T-helper 17 cell (primary cell): ENCODE results near the gene BEX4. TPM values are rescaled to one million over a fixed set of nuclear protein-coding genes. Genes with fewer than 3 reads are reported as not detected.

ENCODE experiments used
- ATAC-seq: fragments of 150-1000 bp; cut with Tn5 transposase; 2 replicates; pipeline ENCODE4 v1.10.0; 2021; ENCODE audit warnings: mild to moderate bottlenecking, moderate library complexity
- DNase-seq, 3 donors: peaks; one replicate each; pipeline versions ENCODE4 v3.0.0 to v3.0.0-alpha.2; 2020 to 2021
- H3K9me3 ChIP-seq: one replicate; pipeline ENCODE4 v1.7.0; 2013; ENCODE audit warnings: low read length, mild to moderate bottlenecking; ENCODE audit not compliant: control insufficient read depth, poor library complexity, severe bottlenecking
- H3K27ac Mint-ChIP-seq: one replicate; pipeline ENCODE4 v1.8.0; 2022; ENCODE audit warnings: mild to moderate bottlenecking, moderate library complexity, mixed read lengths
- H3K27me3 Mint-ChIP-seq: one replicate; pipeline ENCODE4 v1.8.0; 2022; ENCODE audit warnings: mixed read lengths
- H3K36me3 Mint-ChIP-seq: one replicate; pipeline ENCODE4 v1.8.0; 2022; ENCODE audit warnings: low read depth, mixed read lengths
- H3K4me1 Mint-ChIP-seq: one replicate; pipeline ENCODE4 v1.8.0; 2022; ENCODE audit warnings: mild to moderate bottlenecking, mixed read lengths
- H3K4me3 Mint-ChIP-seq: one replicate; pipeline ENCODE4 v1.8.0; 2022; ENCODE audit warnings: mild to moderate bottlenecking, moderate library complexity, mixed read lengths
- total RNA-seq, 4 donors: library from RNA in 2 of 4; stranded (reverse) in 2 of 4; gene quantifications; one replicate each; pipeline ENCODE4 v1.2.3 and lab custom pipeline; 2022 to 2026

The BEX4 gene
- total RNA-seq, 2 donors from 2014 or later, result 23.7 to 30.9 TPM

- peak in 2 of 3 donors; percentile 8 to 9 for DNase-seq
- no peaks in the 10 kb centered on the region for H3K36me3 Mint-ChIP-seq
- peak overlapping the region; percentile 93 for H3K27ac Mint-ChIP-seq
- H3K9me3 ChIP-seq, result no peaks in the 10 kb centered on the region
- peak overlapping the region; percentile 97 for H3K4me3 Mint-ChIP-seq
- H3K27me3 Mint-ChIP-seq, result no peaks in the 10 kb centered on the region
- peak; percentile 53 for ATAC-seq
- peaks cover 17% of the 10 kb centered on the region for H3K4me1 Mint-ChIP-seq
Observed at GRCh38 chrX:103254171-103254824, 39.4 kb downstream of the BEX4 start.

- Mint-ChIP-seq H3K27me3 (no peaks in the 10 kb centered on the region), H3K36me3 (no peaks in the 10 kb centered on the region), H3K27ac (peak within 1 kb of the TSS; percentile 93), H3K4me1 (peaks cover 17% of the 10 kb centered on the region), H3K4me3 (peak within 1 kb of the TSS; percentile 97)
- peak; percentile 95 for ATAC-seq
- no peaks in the 10 kb centered on the region for H3K9me3 ChIP-seq
- DNase-seq, result peak; percentile 25 to 34 (median 26)
Observed at GRCh38 chrX:103254921-103255493, 40.1 kb downstream of the BEX4 start, which contains the start of gene TCEAL8. TSS of gene TCEAL8 (minus strand) at chrX:103255155. CDS start at chrX:103253979, 1,176 bp downstream.

- Mint-ChIP-seq H3K4me3 (no peak overlapping the region), H3K27me3 (no peaks in the 10 kb centered on the region), H3K4me1 (peaks cover 17% of the 10 kb centered on the region), H3K27ac (no peak overlapping the region), H3K36me3 (no peaks in the 10 kb centered on the region)
- no peak for ATAC-seq
- DNase-seq, result no peak
- H3K9me3 ChIP-seq, result no peaks in the 10 kb centered on the region
Observed at GRCh38 chrX:103256651-103257050, 41.7 kb downstream of the BEX4 start.

- Mint-ChIP-seq H3K4me3 (no peak overlapping the region), H3K27me3 (peaks cover 1% of the 10 kb centered on the region), H3K27ac (no peak overlapping the region), H3K36me3 (no peaks in the 10 kb centered on the region), H3K4me1 (peaks cover 15% of the 10 kb centered on the region)
- no peaks in the 10 kb centered on the region for H3K9me3 ChIP-seq
- DNase-seq, result no peak
- no peak for ATAC-seq
Observed at GRCh38 chrX:103258275-103258674, 43.4 kb downstream of the BEX4 start.

Other genes with a start within 250 kb of the BEX4 start
- under 1 TPM in 1 of 2 donors, not detected in 1; 0.81 TPM for gene BEX1, start 150.9 kb upstream of the BEX4 start, total RNA-seq
- gene NXF3, start 122.0 kb upstream of the BEX4 start, total RNA-seq, result not detected
- gene TCEAL8, start 40.0 kb downstream of the BEX4 start, total RNA-seq, result 10 to 100 TPM; 12.6 to 16.4 TPM
- gene TCEAL5, start 61.6 kb downstream of the BEX4 start, total RNA-seq, result not detected
- 10 to 100 TPM; 24.6 to 28.2 TPM for gene BEX2, start 95.9 kb downstream of the BEX4 start, total RNA-seq
- not detected for gene TCEAL7, start 115.1 kb downstream of the BEX4 start, total RNA-seq
- gene TCEAL9, start 141.4 kb downstream of the BEX4 start, total RNA-seq, result under 1 TPM in 1 of 2 donors, not detected in 1; 0.55 TPM
- gene BEX3, start 161.4 kb downstream of the BEX4 start, total RNA-seq, result 10 to 100 TPM in 1 of 2 donors, 1 to 10 TPM in 1; 5.7 to 32.0 TPM